ENCODE results near the gene EML2.

EML2 gene

GRCh38 chr19:45581576-45581975, 57.6 kb downstream of the EML2 start:
- no peak for DNase-seq

- DNase-seq, result no peak
These were observed 60.3 kb downstream of the EML2 start for GRCh38 chr19:45578861-45579260.

GRCh38 chr19:45577111-45577905, 61.9 kb downstream of the EML2 start:
- no peak for DNase-seq

GRCh38 chr19:45576682-45577081, 62.5 kb downstream of the EML2 start:
- DNase-seq, result no peak

GRCh38 chr19:45575216-45575615, 64.0 kb downstream of the EML2 start:
- no peak for DNase-seq

GRCh38 chr19:45574526-45574925, 64.7 kb downstream of the EML2 start:
- DNase-seq, result no peak

GRCh38 chr19:45571457-45572220, 67.6 kb downstream of the EML2 start:
- no peak for DNase-seq

GRCh38 chr19:45569619-45570421, 69.4 kb downstream of the EML2 start:
- DNase-seq, result no peak

GRCh38 chr19:45568732-45569131, 70.5 kb downstream of the EML2 start:
- no peak for DNase-seq

GRCh38 chr19:45567609-45568008, 71.6 kb downstream of the EML2 start:
- no peak for DNase-seq

GRCh38 chr19:45564131-45564780, 74.9 kb downstream of the EML2 start:
- DNase-seq, result no peak

- no peak for DNase-seq
These were observed 78.5 kb downstream of the EML2 start for GRCh38 chr19:45560686-45561085.

- no peak for DNase-seq
These were observed 79.2 kb downstream of the EML2 start for GRCh38 chr19:45560038-45560437.

Data from NCI-H2081 treated with DMSO at 0.1 percent for 48 hours (cell line).